WI38 (cell line): ENCODE measurements around the gene CEBPZOS.

Experiments used
- H3K4me3 ChIP-seq: 2 replicates; pipeline ENCODE4 v1.5.1; 2011; ENCODE audit warnings: low read depth, mild to moderate bottlenecking, control low read depth, low read length
- TF ChIP-seq, protein P1 (sequence below): IDR thresholded peaks from 2 replicates; pipeline ENCODE4 v1.5.1; 2012; ENCODE audit warnings: low read depth, mild to moderate bottlenecking, control low read depth, low read length

CEBPZOS gene

DNA sequence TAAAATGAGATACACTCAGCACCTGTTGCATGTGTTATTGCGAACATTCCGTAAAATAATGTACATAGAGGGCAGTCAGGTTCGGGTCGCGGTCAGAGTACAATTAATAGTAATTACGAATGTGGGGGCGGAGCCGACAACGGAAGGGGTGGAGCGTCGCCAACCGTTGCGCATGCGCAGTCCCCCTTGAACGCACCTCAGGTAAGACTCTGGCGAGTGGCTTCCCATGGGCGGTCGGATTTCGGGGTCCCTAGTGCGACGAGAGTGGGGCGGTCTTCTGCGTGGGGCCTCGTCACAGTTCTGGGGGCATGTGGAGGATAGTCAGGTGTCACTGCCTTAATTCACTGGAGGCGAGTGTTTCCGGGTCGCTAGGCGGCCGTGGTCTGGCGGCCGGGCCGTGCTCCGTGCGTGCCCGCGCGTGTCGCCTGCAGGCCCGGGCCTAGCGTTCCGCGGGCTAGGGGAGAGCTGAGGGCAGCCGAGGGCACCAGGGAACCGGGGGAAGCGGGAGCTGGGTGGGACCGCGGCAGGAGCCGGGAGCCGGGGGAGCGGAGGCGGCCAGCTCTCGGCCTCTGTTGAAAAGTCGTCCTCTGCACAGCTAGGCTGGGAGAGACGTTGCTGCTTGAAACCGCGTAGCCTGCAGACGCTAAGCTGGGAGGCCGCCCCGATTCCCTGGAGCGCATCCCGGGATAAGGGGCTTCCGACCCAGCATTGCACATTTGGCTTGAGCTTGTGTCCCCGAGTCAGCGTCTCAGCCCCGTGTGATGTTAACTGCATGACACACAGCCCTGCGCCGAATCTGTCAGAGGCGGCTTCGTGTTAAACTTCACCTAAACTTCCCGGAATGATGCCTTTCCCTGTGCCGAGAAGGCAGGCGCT, at the start of gene CEBPZOS:
TSS of gene CEBPZOS (plus strand) at position 177 of the 876 bp plus-strand sequence. CDS start 3,209 bp downstream, outside the sequence.
- TF ChIP-seq, protein P1, sequence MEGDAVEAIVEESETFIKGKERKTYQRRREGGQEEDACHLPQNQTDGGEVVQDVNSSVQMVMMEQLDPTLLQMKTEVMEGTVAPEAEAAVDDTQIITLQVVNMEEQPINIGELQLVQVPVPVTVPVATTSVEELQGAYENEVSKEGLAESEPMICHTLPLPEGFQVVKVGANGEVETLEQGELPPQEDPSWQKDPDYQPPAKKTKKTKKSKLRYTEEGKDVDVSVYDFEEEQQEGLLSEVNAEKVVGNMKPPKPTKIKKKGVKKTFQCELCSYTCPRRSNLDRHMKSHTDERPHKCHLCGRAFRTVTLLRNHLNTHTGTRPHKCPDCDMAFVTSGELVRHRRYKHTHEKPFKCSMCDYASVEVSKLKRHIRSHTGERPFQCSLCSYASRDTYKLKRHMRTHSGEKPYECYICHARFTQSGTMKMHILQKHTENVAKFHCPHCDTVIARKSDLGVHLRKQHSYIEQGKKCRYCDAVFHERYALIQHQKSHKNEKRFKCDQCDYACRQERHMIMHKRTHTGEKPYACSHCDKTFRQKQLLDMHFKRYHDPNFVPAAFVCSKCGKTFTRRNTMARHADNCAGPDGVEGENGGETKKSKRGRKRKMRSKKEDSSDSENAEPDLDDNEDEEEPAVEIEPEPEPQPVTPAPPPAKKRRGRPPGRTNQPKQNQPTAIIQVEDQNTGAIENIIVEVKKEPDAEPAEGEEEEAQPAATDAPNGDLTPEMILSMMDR, result no peak
- peak within 1 kb of the TSS; percentile 79 for H3K4me3 ChIP-seq

DNA sequence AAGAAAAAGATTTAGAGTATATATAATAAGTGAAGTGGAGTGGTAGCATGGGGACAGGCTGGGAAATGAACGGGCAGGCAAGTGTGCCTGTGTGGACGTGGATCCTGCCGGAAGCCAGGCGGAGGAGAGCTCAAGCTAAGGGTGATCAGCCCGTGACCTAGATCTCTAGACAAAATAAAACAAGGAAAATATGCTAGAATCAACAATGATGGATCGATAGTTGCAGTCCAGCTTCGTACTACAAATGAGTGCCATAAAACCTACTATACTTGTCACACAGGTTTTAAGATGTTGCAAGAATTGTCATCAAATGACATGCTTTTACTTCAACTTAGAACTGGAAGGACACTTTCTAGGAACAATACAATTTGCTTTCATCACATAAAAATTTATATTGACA, 48.0 kb upstream of the CEBPZOS start:
- no peak overlapping the region for H3K4me3 ChIP-seq
- TF ChIP-seq, protein P1, result no peak

DNA sequence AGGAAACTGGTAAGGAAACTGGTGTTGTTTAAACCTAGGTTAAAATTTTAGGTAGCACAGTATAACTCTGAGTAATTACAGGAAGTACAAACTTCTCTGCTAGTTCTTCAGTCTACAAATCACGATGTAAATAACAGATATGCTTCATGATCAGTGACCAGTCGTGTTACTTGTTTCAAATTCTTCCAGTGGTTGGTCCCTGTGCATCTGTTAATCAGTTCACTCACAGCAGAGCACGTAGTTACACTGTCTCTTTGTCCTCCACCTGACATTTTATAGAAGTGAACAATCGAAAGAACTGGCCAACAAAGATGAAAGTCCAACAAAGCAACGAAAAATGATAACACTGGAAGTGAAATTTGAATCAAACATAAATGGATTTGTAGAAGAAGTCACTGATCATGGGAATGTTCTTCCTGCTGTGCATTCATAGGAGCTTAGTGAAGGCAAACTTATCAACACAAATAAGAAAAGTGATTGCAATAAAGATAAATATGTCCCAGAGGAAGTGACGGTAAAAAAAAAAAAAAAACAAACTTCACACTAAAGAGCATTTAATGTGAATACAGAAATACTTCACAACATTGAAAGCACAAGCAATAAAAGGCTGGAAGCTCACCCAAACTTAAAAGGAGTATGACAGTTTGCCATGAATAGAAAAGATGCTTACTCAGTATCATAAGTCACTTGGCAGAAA, 46.5 kb upstream of the CEBPZOS start:
- H3K4me3 ChIP-seq, result no peak overlapping the region
- TF ChIP-seq, protein P1, result no peak

DNA sequence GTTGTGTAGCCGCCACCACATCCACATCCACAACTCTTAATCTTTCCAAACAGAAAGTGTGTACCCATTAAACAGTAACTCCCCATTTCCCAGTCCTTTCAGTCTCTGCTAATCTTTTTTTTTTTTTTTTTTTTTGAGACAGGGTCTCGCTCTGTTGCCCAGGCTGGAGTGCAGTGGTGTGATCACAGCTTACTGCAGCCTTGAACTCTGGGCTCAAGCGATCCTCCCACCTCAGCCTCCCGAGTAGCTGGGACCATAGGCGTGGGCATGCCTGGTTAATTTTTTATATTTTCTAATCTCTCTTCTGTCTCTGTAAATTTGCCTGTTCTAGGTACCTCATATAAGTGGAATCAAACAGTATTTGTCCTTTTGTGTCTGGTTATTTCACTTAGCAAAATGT, 43.1 kb upstream of the CEBPZOS start:
- H3K4me3 ChIP-seq, result no peak overlapping the region
- TF ChIP-seq, protein P1, result no peak

DNA sequence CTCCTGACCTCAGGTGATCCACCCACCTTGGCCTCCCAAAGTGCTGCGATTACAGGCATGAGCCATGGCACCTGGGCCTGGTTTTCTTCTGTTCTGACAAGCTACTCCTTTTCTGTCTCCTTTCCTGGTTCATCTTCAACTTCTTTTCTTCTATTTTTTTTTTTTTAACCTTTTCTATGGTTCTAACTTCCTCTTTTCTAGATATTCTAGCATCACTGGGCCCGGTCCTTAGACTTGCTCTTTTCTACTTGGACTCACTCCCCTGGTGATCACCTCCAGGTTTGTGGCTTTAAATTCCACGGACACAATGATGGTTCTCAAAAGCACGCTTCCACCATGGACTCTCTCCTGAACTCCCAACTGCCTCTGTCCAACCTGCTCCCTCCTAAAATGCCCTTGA, 41.5 kb upstream of the CEBPZOS start:
- H3K4me3 ChIP-seq, result no peak overlapping the region
- TF ChIP-seq, protein P1, result no peak

DNA sequence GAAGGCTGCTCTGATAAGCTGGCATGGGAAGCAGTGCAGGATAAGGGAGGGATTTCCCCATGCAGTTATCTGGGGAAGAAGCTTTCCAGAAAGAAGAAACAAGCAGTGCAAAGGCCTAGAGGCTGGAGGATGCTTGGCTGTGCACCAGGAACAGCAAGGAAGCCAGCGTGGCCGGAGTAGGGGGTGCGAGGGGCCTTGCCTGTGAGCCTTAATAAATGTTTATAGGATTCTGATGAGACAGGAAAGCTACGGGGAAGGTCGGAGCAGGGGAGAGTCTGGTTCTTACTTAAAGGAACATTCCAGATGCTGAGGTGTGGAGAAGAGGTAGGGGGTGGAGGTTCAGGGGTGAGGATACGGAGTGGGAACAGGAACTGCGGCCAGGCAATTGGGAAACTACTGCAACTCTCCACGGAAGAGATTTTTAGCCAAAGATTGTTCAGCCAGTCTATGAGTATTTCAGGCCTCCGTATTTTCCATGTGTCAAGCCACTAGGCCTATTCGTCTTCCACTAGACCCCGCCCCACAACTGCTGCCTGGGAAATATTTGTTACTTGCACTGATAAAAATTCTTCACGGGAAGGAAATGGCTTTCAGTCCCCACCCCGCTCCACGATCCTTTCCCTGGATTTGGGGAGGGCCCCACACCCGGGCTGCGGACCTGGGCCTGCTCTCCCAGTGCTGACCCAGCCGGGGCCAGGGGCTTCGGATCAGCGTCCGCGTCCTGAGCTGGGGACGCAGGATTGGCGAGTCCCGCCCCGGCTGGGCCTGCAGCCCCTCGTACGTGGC, 40.0 kb upstream of the CEBPZOS start:
- H3K4me3 ChIP-seq, result peak overlapping the region; percentile 91
- TF ChIP-seq, protein P1, result no peak
